ENCODE results near the gene WWOX. TPM values are rescaled to one million over a fixed set of nuclear protein-coding genes. Genes with fewer than 3 reads are reported as not detected.

Gene WWOX
- total RNA-seq, 1 donor from 2014 or later = 7.3 TPM

- Mint-ChIP-seq H3K27me3 (ENCODE audit: low read depth, unreplicated experiment) (peaks cover 11% of the 10 kb centered on the region), H3K36me3 (ENCODE audit: low read depth, unreplicated experiment) (no peaks in the 10 kb centered on the region), H3K27ac (ENCODE audit: unreplicated experiment) (no peak overlapping the region), H3K4me1 (ENCODE audit: low read depth, unreplicated experiment) (peaks cover 7% of the 10 kb centered on the region), H3K4me3 (ENCODE audit: unreplicated experiment) (no peak overlapping the region), H3K9me3 (ENCODE audit: unreplicated experiment) (no peaks in the 10 kb centered on the region)
- DNase-seq (ENCODE audit: low read depth) (no peak), FAIRE-seq (no peak)
- no peaks in the 10 kb centered on the region for H3K4me1 ChIP-seq (ENCODE audit: insufficient read depth, low read length)
- H2AFZ ChIP-seq (ENCODE audit: low read depth, low read length) = no peak overlapping the region
- no peaks in the 10 kb centered on the region for H3K36me3 ChIP-seq (ENCODE audit: insufficient read depth, low read length)
- no peaks in the 10 kb centered on the region for H3K79me2 ChIP-seq (ENCODE audit: insufficient read depth, low read length)
- no peak for TF ChIP-seq CTCF (IDR thresholded peaks at IDR 0.05; ENCODE audit: insufficient read depth, low read depth, low read length)
- TF ChIP-seq EZH2 (IDR thresholded peaks at IDR 0.05; ENCODE audit: insufficient read depth, low read length) = no peak
- H3K9me3 ChIP-seq (ENCODE audit: insufficient read depth, low read depth, low read length) = no peaks in the 10 kb centered on the region
- no peak overlapping the region for H3K4me2 ChIP-seq (ENCODE audit: low read length)
- no peak overlapping the region for H3K4me3 ChIP-seq (ENCODE audit: insufficient read depth, low read depth, low read length)
- H3K27ac ChIP-seq (ENCODE audit: low read depth, low read length) = no peak overlapping the region
- H3K9ac ChIP-seq (ENCODE audit: low read length) = no peak overlapping the region
- no peaks in the 10 kb centered on the region for H3K27me3 ChIP-seq (ENCODE audit: insufficient read depth, low read length)
- H4K20me1 ChIP-seq (ENCODE audit: insufficient read depth, low read length) = no peaks in the 10 kb centered on the region
These were observed 903.7 kb downstream of the WWOX start for GRCh38 chr16:79003026-79003609.

- H3K36me3 ChIP-seq (ENCODE audit: insufficient read depth, low read length) = no peaks in the 10 kb centered on the region
- H3K9me3 Mint-ChIP-seq (ENCODE audit: unreplicated experiment) = no peaks in the 10 kb centered on the region
- no peak overlapping the region for H3K27ac Mint-ChIP-seq (ENCODE audit: unreplicated experiment)
- H3K27ac ChIP-seq (ENCODE audit: low read depth, low read length) = no peak overlapping the region
- H3K27me3 ChIP-seq (ENCODE audit: insufficient read depth, low read length) = no peaks in the 10 kb centered on the region
- peaks cover 11% of the 10 kb centered on the region for H3K27me3 Mint-ChIP-seq (ENCODE audit: low read depth, unreplicated experiment)
- no peak overlapping the region for H3K4me3 ChIP-seq (ENCODE audit: insufficient read depth, low read depth, low read length)
- no peak overlapping the region for H2AFZ ChIP-seq (ENCODE audit: low read depth, low read length)
- peaks cover 7% of the 10 kb centered on the region for H3K4me1 Mint-ChIP-seq (ENCODE audit: low read depth, unreplicated experiment)
- H3K9me3 ChIP-seq (ENCODE audit: insufficient read depth, low read depth, low read length) = no peaks in the 10 kb centered on the region
- FAIRE-seq = no peak
- H3K36me3 Mint-ChIP-seq (ENCODE audit: low read depth, unreplicated experiment) = no peaks in the 10 kb centered on the region
- no peaks in the 10 kb centered on the region for H4K20me1 ChIP-seq (ENCODE audit: insufficient read depth, low read length)
- H3K9ac ChIP-seq (ENCODE audit: low read length) = no peak overlapping the region
- no peak for DNase-seq (ENCODE audit: low read depth)
- TF ChIP-seq CTCF (IDR thresholded peaks at IDR 0.05; ENCODE audit: insufficient read depth, low read depth, low read length) = no peak
- TF ChIP-seq EZH2 (IDR thresholded peaks at IDR 0.05; ENCODE audit: insufficient read depth, low read length) = no peak
- no peak overlapping the region for H3K4me3 Mint-ChIP-seq (ENCODE audit: unreplicated experiment)
- H3K79me2 ChIP-seq (ENCODE audit: insufficient read depth, low read length) = no peaks in the 10 kb centered on the region
- no peaks in the 10 kb centered on the region for H3K4me1 ChIP-seq (ENCODE audit: insufficient read depth, low read length)
- H3K4me2 ChIP-seq (ENCODE audit: low read length) = no peak overlapping the region
These were observed 904.9 kb downstream of the WWOX start for GRCh38 chr16:79004309-79004708.

- no peak overlapping the region for H2AFZ ChIP-seq (ENCODE audit: low read depth, low read length)
- H3K9me3 ChIP-seq (ENCODE audit: insufficient read depth, low read depth, low read length) = no peaks in the 10 kb centered on the region
- Mint-ChIP-seq H3K27me3 (ENCODE audit: low read depth, unreplicated experiment) (peaks cover 11% of the 10 kb centered on the region), H3K9me3 (ENCODE audit: unreplicated experiment) (no peaks in the 10 kb centered on the region), H3K4me3 (ENCODE audit: unreplicated experiment) (no peak overlapping the region), H3K36me3 (ENCODE audit: low read depth, unreplicated experiment) (no peaks in the 10 kb centered on the region), H3K4me1 (ENCODE audit: low read depth, unreplicated experiment) (peaks cover 7% of the 10 kb centered on the region), H3K27ac (ENCODE audit: unreplicated experiment) (no peak overlapping the region)
- H3K36me3 ChIP-seq (ENCODE audit: insufficient read depth, low read length) = no peaks in the 10 kb centered on the region
- H3K27ac ChIP-seq (ENCODE audit: low read depth, low read length) = no peak overlapping the region
- H4K20me1 ChIP-seq (ENCODE audit: insufficient read depth, low read length) = no peaks in the 10 kb centered on the region
- no peaks in the 10 kb centered on the region for H3K4me1 ChIP-seq (ENCODE audit: insufficient read depth, low read length)
- no peak overlapping the region for H3K9ac ChIP-seq (ENCODE audit: low read length)
- H3K27me3 ChIP-seq (ENCODE audit: insufficient read depth, low read length) = no peaks in the 10 kb centered on the region
- FAIRE-seq (no peak), DNase-seq (ENCODE audit: low read depth) (no peak)
- no peak overlapping the region for H3K4me2 ChIP-seq (ENCODE audit: low read length)
- TF ChIP-seq EZH2 (IDR thresholded peaks at IDR 0.05; ENCODE audit: insufficient read depth, low read length) (no peak), CTCF (IDR thresholded peaks at IDR 0.05; ENCODE audit: insufficient read depth, low read depth, low read length) (no peak)
- no peaks in the 10 kb centered on the region for H3K79me2 ChIP-seq (ENCODE audit: insufficient read depth, low read length)
- no peak overlapping the region for H3K4me3 ChIP-seq (ENCODE audit: insufficient read depth, low read depth, low read length)
These were observed 905.6 kb downstream of the WWOX start for GRCh38 chr16:79005096-79005495.
